HL-60 (cell line): ENCODE measurements around the gene SPOP.

ENCODE experiments used
- CTCF ChIP-seq: IDR thresholded peaks from one replicate; pipeline ENCODE4 v1.5.1; 2011; ENCODE audit warnings: low read length, control low read depth, inconsistent platforms; ENCODE audit not compliant: insufficient read depth
- SPI1 ChIP-seq: IDR thresholded peaks from 2 replicates; pipeline ENCODE4 v1.6.1; 2012; ENCODE audit warnings: low read depth, mild to moderate bottlenecking, borderline replicate concordance

- TF ChIP-seq CTCF (no peak), SPI1 (no peak)
These were observed 44.2 kb upstream of the SPOP start for GRCh38 chr17:49722066-49722465.
